Testis (tissue), 2 donors: ENCODE measurements around the gene ZNF423.

ENCODE experiments used
- CTCF ChIP-seq, 3 experiments: fragments of 450-650 bp in 2 of 3; fragments of 200-600 bp in 1 of 3; sonication (generic) in 1 of 3; IDR thresholded peaks; one replicate each; pipeline ENCODE4 v1.5.1; 2016 to 2019; ENCODE audit warnings: antibody characterized with exemption in 3 of 3, mild to moderate bottlenecking in 2 of 3, moderate library complexity in 1 of 3
- POLR2A ChIP-seq: fragments of 450-650 bp; IDR thresholded peaks from one replicate; pipeline ENCODE4 v1.6.1; 2017; ENCODE audit warnings: antibody characterized with exemption, mild to moderate bottlenecking, moderate library complexity

GRCh38 chr16:49469311-49469670 is 386.6 kb downstream of the ZNF423 start:
- no peak for TF ChIP-seq CTCF (IDR thresholded peaks at IDR 0.05)
- no peak for TF ChIP-seq POLR2A
